Upper lobe of left lung (tissue), 4 donors: ENCODE data around the gene ICAM1.

Experiments used
- POLR2A ChIP-seq, 4 donors: fragments of 450-650 bp; IDR thresholded peaks; one replicate each; pipeline ENCODE4 v1.5.1; 2016 to 2017; ENCODE audit warnings: antibody characterized with exemption in 4 of 4, mild to moderate bottlenecking in 2 of 4
- POLR2AphosphoS5 ChIP-seq, 2 donors: sonication (generic); formaldehyde crosslinking; IDR thresholded peaks; one replicate each; pipeline ENCODE4 v1.5.1; 2017; ENCODE audit warnings: antibody characterized with exemption in 2 of 2
- TF ChIP-seq, protein P1 (sequence below), 6 experiments: fragments of 450-650 bp in 4 of 6; fragments of 200-600 bp in 2 of 6; sonication (generic) in 2 of 6; IDR thresholded peaks; one replicate each; pipeline ENCODE4 v1.5.1; 2016 to 2019; ENCODE audit warnings: antibody characterized with exemption in 6 of 6

DNA sequence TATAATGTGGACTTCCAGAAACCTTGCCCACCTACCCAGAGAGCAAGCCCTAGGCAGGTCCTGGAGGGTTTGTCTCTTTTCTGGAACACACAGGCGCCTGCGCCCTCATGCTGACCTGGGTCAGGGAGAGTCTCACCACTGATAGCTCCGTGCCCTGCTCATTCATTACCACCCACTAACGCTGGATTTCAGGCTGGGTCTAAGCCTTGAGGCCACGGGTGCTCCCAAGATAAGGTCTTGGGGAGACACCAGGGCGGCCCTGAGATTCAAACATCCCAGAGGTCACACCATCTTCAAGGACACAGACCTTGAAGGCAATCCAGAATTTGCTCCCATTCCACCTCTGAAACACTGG is 44.9 kb upstream of the ICAM1 start:
- TF ChIP-seq, protein P1, sequence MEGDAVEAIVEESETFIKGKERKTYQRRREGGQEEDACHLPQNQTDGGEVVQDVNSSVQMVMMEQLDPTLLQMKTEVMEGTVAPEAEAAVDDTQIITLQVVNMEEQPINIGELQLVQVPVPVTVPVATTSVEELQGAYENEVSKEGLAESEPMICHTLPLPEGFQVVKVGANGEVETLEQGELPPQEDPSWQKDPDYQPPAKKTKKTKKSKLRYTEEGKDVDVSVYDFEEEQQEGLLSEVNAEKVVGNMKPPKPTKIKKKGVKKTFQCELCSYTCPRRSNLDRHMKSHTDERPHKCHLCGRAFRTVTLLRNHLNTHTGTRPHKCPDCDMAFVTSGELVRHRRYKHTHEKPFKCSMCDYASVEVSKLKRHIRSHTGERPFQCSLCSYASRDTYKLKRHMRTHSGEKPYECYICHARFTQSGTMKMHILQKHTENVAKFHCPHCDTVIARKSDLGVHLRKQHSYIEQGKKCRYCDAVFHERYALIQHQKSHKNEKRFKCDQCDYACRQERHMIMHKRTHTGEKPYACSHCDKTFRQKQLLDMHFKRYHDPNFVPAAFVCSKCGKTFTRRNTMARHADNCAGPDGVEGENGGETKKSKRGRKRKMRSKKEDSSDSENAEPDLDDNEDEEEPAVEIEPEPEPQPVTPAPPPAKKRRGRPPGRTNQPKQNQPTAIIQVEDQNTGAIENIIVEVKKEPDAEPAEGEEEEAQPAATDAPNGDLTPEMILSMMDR (IDR thresholded peaks at IDR 0.05): no peak
- no peak for TF ChIP-seq POLR2A (IDR thresholded peaks at IDR 0.05)
- TF ChIP-seq POLR2AphosphoS5 (IDR thresholded peaks at IDR 0.05): no peak
